Mesendoderm (in vitro differentiated cells): ENCODE measurements around the gene SLC66A3.
A peak's percentile ranks its signal among the peaks of the same experiment; 100 is the strongest.

Experiments used
- DNase-seq: peaks from one replicate; pipeline ENCODE4 v3.0.0; 2013
- H2AK5ac ChIP-seq: 2 replicates; pipeline ENCODE4 v1.6.1; 2013; ENCODE audit warnings: low read length, inconsistent platforms
- H2BK120ac ChIP-seq: 2 replicates; pipeline ENCODE4 v1.6.1; 2013; ENCODE audit warnings: low read depth, mild to moderate bottlenecking, low read length, moderate library complexity, mixed read lengths
- H2BK15ac ChIP-seq: replicated peaks from 2 replicates; pipeline ENCODE4 v1.6.1; 2013; ENCODE audit warnings: low read depth, mild to moderate bottlenecking, moderate library complexity
- H2BK5ac ChIP-seq: 2 replicates; pipeline ENCODE4 v1.6.1; 2013; ENCODE audit warnings: low read length, inconsistent platforms
- H3K18ac ChIP-seq: 2 replicates; pipeline ENCODE4 v1.6.1; 2013; ENCODE audit warnings: mild to moderate bottlenecking, low read length, mixed read lengths
- H3K23ac ChIP-seq: one replicate; pipeline ENCODE4 v1.6.1; 2013; ENCODE audit warnings: low read length
- H3K27ac ChIP-seq: 2 replicates; pipeline ENCODE4 v1.5.1; 2013; ENCODE audit warnings: low read depth, mild to moderate bottlenecking, inconsistent platforms, low read length, moderate library complexity
- H3K27me3 ChIP-seq: 2 replicates; pipeline ENCODE4 v1.6.1; 2013; ENCODE audit warnings: low read length, control low read depth, mild to moderate bottlenecking, inconsistent platforms; ENCODE audit not compliant: insufficient read depth, poor library complexity
- H3K36me3 ChIP-seq: 2 replicates; pipeline ENCODE4 v1.6.1; 2013; ENCODE audit warnings: low read length, inconsistent platforms; ENCODE audit not compliant: control insufficient read depth, insufficient read depth
- H3K4ac ChIP-seq: one replicate; pipeline ENCODE4 v1.6.1; 2013; ENCODE audit warnings: low read depth, mild to moderate bottlenecking, low read length, moderate library complexity
- H3K4me1 ChIP-seq: 2 replicates; pipeline ENCODE4 v1.6.1; 2013; ENCODE audit warnings: low read depth, low read length, inconsistent platforms; ENCODE audit not compliant: control insufficient read depth
- H3K4me2 ChIP-seq: 2 replicates; pipeline ENCODE4 v1.6.1; 2013; ENCODE audit warnings: low read length
- H3K4me3 ChIP-seq: 2 replicates; pipeline ENCODE4 v1.5.1; 2013; ENCODE audit warnings: mild to moderate bottlenecking, low read length
- H3K56ac ChIP-seq: one replicate; pipeline ENCODE4 v1.6.1; 2013; ENCODE audit warnings: low read length
- H3K79me1 ChIP-seq: 2 replicates; pipeline ENCODE4 v1.6.1; 2013; ENCODE audit warnings: low read length, inconsistent platforms
- H3K79me2 ChIP-seq: 2 replicates; pipeline ENCODE4 v1.6.1; 2013; ENCODE audit warnings: mild to moderate bottlenecking, low read length; ENCODE audit not compliant: control insufficient read depth, insufficient read depth
- H3K9ac ChIP-seq: 2 replicates; pipeline ENCODE4 v1.6.1; 2013; ENCODE audit warnings: low read length, inconsistent platforms
- H4K5ac ChIP-seq: one replicate; pipeline ENCODE4 v1.6.1; 2013; ENCODE audit warnings: low read length
- H4K8ac ChIP-seq: one replicate; pipeline ENCODE4 v1.6.1; 2013; ENCODE audit warnings: low read depth, mild to moderate bottlenecking, control low read depth, low read length, moderate library complexity
- WGBS: extraction: QIAGEN DNeasy Blood & Tissue Kit; methylation state at CpG from one replicate; pipeline ENCODE4 v1.1.7; 2013; ENCODE audit warnings: low lambda C conversion rate, missing lambda C conversion rate; ENCODE audit not compliant: insufficient coverage; ENCODE audit errors: extremely low coverage; 5-methylcytosine and 5-hydroxymethylcytosine counted together

SLC66A3 gene

GRCh38 chr2:11220445-11220844, 65.2 kb downstream of the SLC66A3 start:
- H4K5ac ChIP-seq: no peak overlapping the region
- peaks cover 1% of the 10 kb centered on the region for H3K4me1 ChIP-seq
- no peaks in the 10 kb centered on the region for H3K36me3 ChIP-seq
- H2BK120ac ChIP-seq: no peak overlapping the region
- H3K23ac ChIP-seq: no peak overlapping the region
- no peaks in the 10 kb centered on the region for H3K27me3 ChIP-seq
- H3K56ac ChIP-seq: no peak overlapping the region
- no peak overlapping the region for H3K4me3 ChIP-seq
- no peak overlapping the region for H3K9ac ChIP-seq
- no peak for DNase-seq
- H3K79me2 ChIP-seq: no peaks in the 10 kb centered on the region
- H4K8ac ChIP-seq: no peak overlapping the region
- no peak overlapping the region for H3K4me2 ChIP-seq
- no peak overlapping the region for H2AK5ac ChIP-seq
- H3K27ac ChIP-seq: no peak overlapping the region
- no CpG with 5 or more reads among the region's 2 CpGs for WGBS
- H3K18ac ChIP-seq: no peak overlapping the region
- H3K79me1 ChIP-seq: no peaks in the 10 kb centered on the region
- H3K4ac ChIP-seq: no peak overlapping the region
- H2BK5ac ChIP-seq: no peak overlapping the region
- H2BK15ac ChIP-seq: no peak overlapping the region

- Histone ChIP-seq H2AK5ac (no peak overlapping the region), H3K27ac (no peak overlapping the region)
Observed at GRCh38 chr2:11222845-11223244, 67.6 kb downstream of the SLC66A3 start.

GRCh38 chr2:11224887-11225286, 69.6 kb downstream of the SLC66A3 start:
- no peak overlapping the region for H2BK120ac ChIP-seq
- no peaks in the 10 kb centered on the region for H3K79me1 ChIP-seq
- no peaks in the 10 kb centered on the region for H3K36me3 ChIP-seq
- H4K5ac ChIP-seq: no peak overlapping the region
- no peak overlapping the region for H3K27ac ChIP-seq
- H3K27me3 ChIP-seq: no peaks in the 10 kb centered on the region
- H3K4me1 ChIP-seq: peaks cover 1% of the 10 kb centered on the region
- peak; percentile 2 for DNase-seq
- no peak overlapping the region for H3K4me2 ChIP-seq
- no peaks in the 10 kb centered on the region for H3K79me2 ChIP-seq
- H4K8ac ChIP-seq: no peak overlapping the region
- no peak overlapping the region for H2AK5ac ChIP-seq
- H2BK5ac ChIP-seq: no peak overlapping the region
- H3K4me3 ChIP-seq: no peak overlapping the region
- no peak overlapping the region for H3K9ac ChIP-seq
- no peak overlapping the region for H2BK15ac ChIP-seq
- no peak overlapping the region for H3K18ac ChIP-seq
- no peak overlapping the region for H3K23ac ChIP-seq
- no peak overlapping the region for H3K56ac ChIP-seq
- no peak overlapping the region for H3K4ac ChIP-seq

More at GRCh38 chr2:11222845-11223244, 67.6 kb downstream of the SLC66A3 start:
- Histone ChIP-seq H3K4me1 (peaks cover 1% of the 10 kb centered on the region), H3K56ac (no peak overlapping the region), H3K4ac (no peak overlapping the region), H2BK120ac (no peak overlapping the region), H2BK15ac (no peak overlapping the region), H3K4me3 (no peak overlapping the region), H2BK5ac (no peak overlapping the region), H3K4me2 (no peak overlapping the region), H3K9ac (no peak overlapping the region), H3K79me2 (no peaks in the 10 kb centered on the region), H4K5ac (no peak overlapping the region), H3K23ac (no peak overlapping the region), H3K79me1 (no peaks in the 10 kb centered on the region), H3K27me3 (no peaks in the 10 kb centered on the region), H4K8ac (no peak overlapping the region), H3K18ac (no peak overlapping the region), H3K36me3 (no peaks in the 10 kb centered on the region)
- whole genome bisulfite sequencing: no CpG with 5 or more reads among the region's 5 CpGs
- no peak for DNase-seq

GRCh38 chr2:11227595-11227994, 72.3 kb downstream of the SLC66A3 start:
- Histone ChIP-seq H4K5ac (no peak overlapping the region), H3K9ac (no peak overlapping the region), H2BK15ac (no peak overlapping the region), H3K36me3 (no peaks in the 10 kb centered on the region), H3K23ac (no peak overlapping the region), H4K8ac (no peak overlapping the region), H3K4me3 (no peak overlapping the region), H3K4me2 (no peak overlapping the region), H2BK120ac (no peak overlapping the region), H3K4ac (no peak overlapping the region), H3K79me1 (no peaks in the 10 kb centered on the region), H3K27me3 (no peaks in the 10 kb centered on the region), H2AK5ac (no peak overlapping the region), H3K18ac (no peak overlapping the region), H3K4me1 (peaks cover 1% of the 10 kb centered on the region), H2BK5ac (no peak overlapping the region), H3K79me2 (no peaks in the 10 kb centered on the region), H3K56ac (no peak overlapping the region), H3K27ac (no peak overlapping the region)
- DNase-seq: no peak
